ENCODE data around the gene ANXA2. TPM values are rescaled to one million over a fixed set of nuclear protein-coding genes. Genes with fewer than 3 reads are reported as not detected.

Gene ANXA2
- total RNA-seq, 1 experiment from 2014 or later: 2,114 TPM

DNA sequence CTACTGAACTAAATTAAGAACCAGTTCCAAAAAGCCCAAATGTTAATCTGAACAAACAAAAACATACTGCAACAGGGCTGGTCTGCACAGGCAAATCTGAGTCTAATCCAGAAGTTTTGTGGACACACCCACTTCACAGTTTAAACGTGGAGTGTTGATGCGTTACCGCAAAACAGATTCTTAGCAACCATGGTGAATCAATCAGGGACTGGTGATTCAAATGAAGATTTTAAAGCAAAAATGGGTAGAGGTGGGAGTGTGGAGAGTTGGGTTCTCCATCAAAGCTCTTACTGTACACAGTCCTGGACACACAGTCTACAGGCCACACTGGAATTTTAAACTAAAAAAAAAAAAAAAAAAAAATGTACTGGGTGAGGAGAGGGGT lies 5.2 kb downstream of the ANXA2 start:
- Histone ChIP-seq H3K79me2 (ENCODE audit: low read length) (peaks cover 97% of the 10 kb centered on the region), H3K27me3 (ENCODE audit: low read length) (no peaks in the 10 kb centered on the region), H3K4me3 (ENCODE audit: low read length) (peak overlapping the region; percentile 67), H2AFZ (ENCODE audit: low read length) (no peak overlapping the region), H3K4me1 (ENCODE audit: insufficient read depth, low read length) (peaks cover 68% of the 10 kb centered on the region), H3K36me3 (ENCODE audit: low read depth, low read length) (peaks cover 60% of the 10 kb centered on the region), H3K27ac (ENCODE audit: low read length) (peak overlapping the region; percentile 98), H3F3A (ENCODE audit: low read length, unreplicated experiment) (peaks cover 33% of the 10 kb centered on the region), H3K9me2 (replicated peaks; ENCODE audit: low read length) (no peaks in the 10 kb centered on the region), H3K9ac (ENCODE audit: low read length) (peak overlapping the region; percentile 84), H3K9me3 (ENCODE audit: low read length) (no peaks in the 10 kb centered on the region), H3K4me2 (ENCODE audit: low read length) (peak overlapping the region; percentile 89), H4K20me1 (ENCODE audit: low read length) (peaks cover 75% of the 10 kb centered on the region)
- DNase-seq (peak; percentile 82), ATAC-seq (no peak; the same call in 1 of the 2 replicates)
- BruUV-seq (replicated peaks): no TSS peak
- CTCF ChIA-PET: no interaction called here
- intact Hi-C loops (cut with micrococcal nuclease): loop anchor here (2.0 to 10.0 kb wide), 3 partner anchors 22 to 132 kb away; no protein-coding TSS in a partner anchor
- POLR2A ChIA-PET (ENCODE audit: unreplicated experiment): interaction anchor here (0.6 to 1.5 kb wide), 3 partner anchors 31 to 86 kb away, joined by 3 to 6 read pairs (median 4); no protein-coding TSS in a partner anchor
- TF ChIP-seq, protein P1, sequence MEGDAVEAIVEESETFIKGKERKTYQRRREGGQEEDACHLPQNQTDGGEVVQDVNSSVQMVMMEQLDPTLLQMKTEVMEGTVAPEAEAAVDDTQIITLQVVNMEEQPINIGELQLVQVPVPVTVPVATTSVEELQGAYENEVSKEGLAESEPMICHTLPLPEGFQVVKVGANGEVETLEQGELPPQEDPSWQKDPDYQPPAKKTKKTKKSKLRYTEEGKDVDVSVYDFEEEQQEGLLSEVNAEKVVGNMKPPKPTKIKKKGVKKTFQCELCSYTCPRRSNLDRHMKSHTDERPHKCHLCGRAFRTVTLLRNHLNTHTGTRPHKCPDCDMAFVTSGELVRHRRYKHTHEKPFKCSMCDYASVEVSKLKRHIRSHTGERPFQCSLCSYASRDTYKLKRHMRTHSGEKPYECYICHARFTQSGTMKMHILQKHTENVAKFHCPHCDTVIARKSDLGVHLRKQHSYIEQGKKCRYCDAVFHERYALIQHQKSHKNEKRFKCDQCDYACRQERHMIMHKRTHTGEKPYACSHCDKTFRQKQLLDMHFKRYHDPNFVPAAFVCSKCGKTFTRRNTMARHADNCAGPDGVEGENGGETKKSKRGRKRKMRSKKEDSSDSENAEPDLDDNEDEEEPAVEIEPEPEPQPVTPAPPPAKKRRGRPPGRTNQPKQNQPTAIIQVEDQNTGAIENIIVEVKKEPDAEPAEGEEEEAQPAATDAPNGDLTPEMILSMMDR (conservative IDR thresholded peaks at IDR 0.05; ENCODE audit: low read depth, low read length): no peak
- TF ChIP-seq EZH2phosphoT487 (IDR thresholded peaks at IDR 0.05; ENCODE audit: borderline replicate concordance, low read length) (no peak), EZH2 (IDR thresholded peaks at IDR 0.05; ENCODE audit: low read length, unreplicated experiment) (no peak)

DNA sequence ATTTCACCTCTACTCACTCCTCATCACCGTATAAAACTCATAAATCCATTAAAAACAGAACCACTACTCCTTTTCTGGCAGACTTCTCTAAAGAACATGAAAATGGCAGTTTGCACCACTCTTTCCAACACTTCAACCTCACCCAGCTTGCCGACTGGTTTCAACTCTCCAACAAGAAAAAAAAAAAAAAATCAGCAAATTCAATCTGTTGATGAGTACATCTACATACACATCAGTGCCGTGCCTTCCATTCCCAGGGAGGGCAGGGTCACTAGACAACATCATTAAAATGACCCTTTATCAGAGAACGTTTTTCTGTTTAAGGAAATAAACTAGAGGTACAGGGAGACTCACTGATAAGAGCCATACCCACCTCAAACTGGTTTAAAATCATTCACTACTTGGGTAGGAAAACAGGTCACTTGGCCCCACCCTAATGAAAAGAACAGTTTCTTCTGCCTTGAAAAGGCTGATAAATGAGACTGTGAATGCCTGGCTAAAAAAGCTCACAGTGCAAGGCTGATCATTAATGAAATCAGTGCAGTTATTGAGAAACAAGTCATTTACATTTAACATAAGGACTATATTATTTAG lies 6.0 kb downstream of the ANXA2 start:
- Histone ChIP-seq H4K20me1 (ENCODE audit: low read length) (peaks cover 75% of the 10 kb centered on the region), H3K9me2 (replicated peaks; ENCODE audit: low read length) (no peaks in the 10 kb centered on the region), H3K27me3 (ENCODE audit: low read length) (no peaks in the 10 kb centered on the region), H3K4me2 (ENCODE audit: low read length) (peak overlapping the region; percentile 89), H3K36me3 (ENCODE audit: low read depth, low read length) (peaks cover 59% of the 10 kb centered on the region), H3K4me1 (ENCODE audit: insufficient read depth, low read length) (peaks cover 75% of the 10 kb centered on the region), H3K4me3 (ENCODE audit: low read length) (peak overlapping the region; percentile 67), H3K9me3 (ENCODE audit: low read length) (no peaks in the 10 kb centered on the region), H3F3A (ENCODE audit: low read length, unreplicated experiment) (peaks cover 33% of the 10 kb centered on the region), H3K27ac (ENCODE audit: low read length) (peak overlapping the region; percentile 98), H3K79me2 (ENCODE audit: low read length) (peaks cover 97% of the 10 kb centered on the region), H2AFZ (ENCODE audit: low read length) (no peak overlapping the region), H3K9ac (ENCODE audit: low read length) (peak overlapping the region; percentile 84)
- intact Hi-C loops (cut with micrococcal nuclease): loop anchor here (2.0 to 10.0 kb wide), 4 partner anchors 21 to 133 kb away; no protein-coding TSS in a partner anchor
- TF ChIP-seq, protein P1 (conservative IDR thresholded peaks at IDR 0.05; ENCODE audit: low read depth, low read length): no peak
- TF ChIP-seq EZH2 (IDR thresholded peaks at IDR 0.05; ENCODE audit: low read length, unreplicated experiment): no peak
- TF ChIP-seq EZH2phosphoT487 (IDR thresholded peaks at IDR 0.05; ENCODE audit: borderline replicate concordance, low read length): no peak
- ATAC-seq (no peak), DNase-seq (no peak)
- POLR2A ChIA-PET (ENCODE audit: unreplicated experiment): interaction anchor here (0.7 kb wide), 1 partner anchor 49 kb away, joined by 3 read pairs; no protein-coding TSS in a partner anchor
- CTCF ChIA-PET: interaction anchor here (0.6 kb wide), 1 partner anchor 118 kb away, joined by 3 read pairs; no protein-coding TSS in a partner anchor
- BruUV-seq (replicated peaks): no TSS peak
